BE2C (cell line): ENCODE measurements around the gene PRCD.

Experiments
- DNase-seq: peaks from one replicate; pipeline ENCODE4 v3.0.0-alpha.2; 2020
- H3K27me3 ChIP-seq: fragments of 250-450 bp; sonication (Bioruptor Pico); 2 replicates; pipeline ENCODE4 v1.5.1; 2020; ENCODE audit warnings: mild to moderate bottlenecking
- H3K36me3 ChIP-seq: fragments of 250-450 bp; sonication (Bioruptor Pico); 2 replicates; pipeline ENCODE4 v1.5.1; 2020; ENCODE audit warnings: mild to moderate bottlenecking
- H3K4me1 ChIP-seq: fragments of 250-450 bp; sonication (Bioruptor Pico); 2 replicates; pipeline ENCODE4 v1.5.1; 2020
- H3K4me3 ChIP-seq: 2 replicates; pipeline ENCODE4 v1.5.1; 2011; ENCODE audit warnings: low read depth, low read length
- H3K9me3 ChIP-seq: fragments of 250-450 bp; sonication (Bioruptor Pico); 2 replicates; pipeline ENCODE4 v1.5.1; 2020
- TF ChIP-seq, protein P1 (sequence below): IDR thresholded peaks from 2 replicates; pipeline ENCODE4 v1.5.1; 2012; ENCODE audit warnings: mild to moderate bottlenecking, low read depth, low read length

PRCD gene

GRCh38 chr17:76581515-76581914 is 41.7 kb downstream of the PRCD start:
- H3K9me3 ChIP-seq = no peaks in the 10 kb centered on the region
- no peaks in the 10 kb centered on the region for H3K4me1 ChIP-seq
- H3K36me3 ChIP-seq = no peaks in the 10 kb centered on the region
- TF ChIP-seq, protein P1, sequence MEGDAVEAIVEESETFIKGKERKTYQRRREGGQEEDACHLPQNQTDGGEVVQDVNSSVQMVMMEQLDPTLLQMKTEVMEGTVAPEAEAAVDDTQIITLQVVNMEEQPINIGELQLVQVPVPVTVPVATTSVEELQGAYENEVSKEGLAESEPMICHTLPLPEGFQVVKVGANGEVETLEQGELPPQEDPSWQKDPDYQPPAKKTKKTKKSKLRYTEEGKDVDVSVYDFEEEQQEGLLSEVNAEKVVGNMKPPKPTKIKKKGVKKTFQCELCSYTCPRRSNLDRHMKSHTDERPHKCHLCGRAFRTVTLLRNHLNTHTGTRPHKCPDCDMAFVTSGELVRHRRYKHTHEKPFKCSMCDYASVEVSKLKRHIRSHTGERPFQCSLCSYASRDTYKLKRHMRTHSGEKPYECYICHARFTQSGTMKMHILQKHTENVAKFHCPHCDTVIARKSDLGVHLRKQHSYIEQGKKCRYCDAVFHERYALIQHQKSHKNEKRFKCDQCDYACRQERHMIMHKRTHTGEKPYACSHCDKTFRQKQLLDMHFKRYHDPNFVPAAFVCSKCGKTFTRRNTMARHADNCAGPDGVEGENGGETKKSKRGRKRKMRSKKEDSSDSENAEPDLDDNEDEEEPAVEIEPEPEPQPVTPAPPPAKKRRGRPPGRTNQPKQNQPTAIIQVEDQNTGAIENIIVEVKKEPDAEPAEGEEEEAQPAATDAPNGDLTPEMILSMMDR = no peak
- no peak overlapping the region for H3K4me3 ChIP-seq
- DNase-seq = no peak
- H3K27me3 ChIP-seq = peaks cover 22% of the 10 kb centered on the region

DNA sequence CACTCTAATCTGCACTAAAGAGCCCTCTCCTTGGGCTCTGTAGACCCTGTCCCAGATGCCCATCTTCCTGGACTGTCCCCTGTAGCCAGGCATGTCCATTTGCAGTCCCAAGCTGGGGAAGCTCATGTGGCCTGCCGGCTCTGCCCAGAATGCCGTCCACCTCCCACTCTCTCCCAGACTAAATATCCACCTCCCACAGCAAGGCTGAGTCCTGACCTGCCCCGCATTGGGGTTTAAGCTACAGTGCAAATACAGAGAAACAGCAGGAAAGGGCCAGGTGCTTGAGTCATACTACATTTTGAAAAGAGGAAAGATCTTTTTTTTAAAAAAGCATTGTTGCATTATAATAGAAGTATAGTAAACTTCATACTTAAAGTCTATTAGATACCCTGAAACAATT is 42.8 kb downstream of the PRCD start:
- DNase-seq = no peak
- Histone ChIP-seq H3K4me1 (no peaks in the 10 kb centered on the region), H3K36me3 (no peaks in the 10 kb centered on the region), H3K27me3 (peaks cover 22% of the 10 kb centered on the region), H3K4me3 (no peak overlapping the region), H3K9me3 (no peaks in the 10 kb centered on the region)
- TF ChIP-seq, protein P1 = no peak

- Histone ChIP-seq H3K9me3 (no peaks in the 10 kb centered on the region), H3K27me3 (peaks cover 22% of the 10 kb centered on the region), H3K36me3 (no peaks in the 10 kb centered on the region), H3K4me1 (no peaks in the 10 kb centered on the region), H3K4me3 (no peak overlapping the region)
- no peak for DNase-seq
- TF ChIP-seq, protein P1 = no peak
Measured at GRCh38 chr17:76584427-76585032, 44.7 kb downstream of the PRCD start.

- no peaks in the 10 kb centered on the region for H3K4me1 ChIP-seq
- H3K4me3 ChIP-seq = peak overlapping the region; percentile 40
Measured at GRCh38 chr17:76585033-76585648, 45.3 kb downstream of the PRCD start.

GRCh38 chr17:76585649-76586593 is 46.1 kb downstream of the PRCD start, which contains the start of gene ST6GALNAC2:
Gene ST6GALNAC2, minus strand, starts transcription at chr17:76585860. Its CDS starts 52 bp downstream, at chr17:76585808.
- Histone ChIP-seq H3K36me3 (no peaks in the 10 kb centered on the region), H3K27me3 (peaks cover 22% of the 10 kb centered on the region), H3K4me1 (no peaks in the 10 kb centered on the region), H3K4me3 (peak within 1 kb of the TSS; percentile 40), H3K9me3 (no peaks in the 10 kb centered on the region)
- TF ChIP-seq, protein P1 = peak; percentile 20
- peak; percentile 74 for DNase-seq

More at GRCh38 chr17:76585033-76585648, 45.3 kb downstream of the PRCD start:
- Histone ChIP-seq H3K27me3 (peaks cover 22% of the 10 kb centered on the region), H3K36me3 (no peaks in the 10 kb centered on the region), H3K9me3 (no peaks in the 10 kb centered on the region)
- TF ChIP-seq, protein P1 = no peak
- no peak for DNase-seq
